H9 (cell line): Measurements from ENCODE around the gene ATG7. TPM values are rescaled to one million over a fixed set of nuclear protein-coding genes. Genes with fewer than 3 reads are reported as not detected.

Experiments
- DNase-seq: peaks from one replicate; pipeline ENCODE4 v3.0.0-alpha.2; 2017
- H2AFZ ChIP-seq: one replicate; pipeline ENCODE4 v1.6.1; 2013; ENCODE audit warnings: mild to moderate bottlenecking, low read length, control low read depth, moderate library complexity
- H2AK5ac ChIP-seq: 2 replicates; pipeline ENCODE4 v1.6.1; 2013; ENCODE audit warnings: low read length, control low read depth, mixed read lengths; ENCODE audit not compliant: insufficient read length
- H2BK120ac ChIP-seq: one replicate; pipeline ENCODE4 v1.6.1; 2013; ENCODE audit warnings: low read depth, mild to moderate bottlenecking, low read length, control low read depth, inconsistent platforms; ENCODE audit not compliant: poor library complexity, severe bottlenecking
- H2BK12ac ChIP-seq: 2 replicates; pipeline ENCODE4 v1.6.1; 2013; ENCODE audit warnings: low read length, control low read depth, mixed read lengths, low read depth; ENCODE audit not compliant: insufficient read length
- H2BK15ac ChIP-seq: 2 replicates; pipeline ENCODE4 v1.6.1; 2013; ENCODE audit warnings: low read depth, low read length, control low read depth
- H2BK20ac ChIP-seq: one replicate; pipeline ENCODE4 v1.6.1; 2013; ENCODE audit warnings: low read depth, mild to moderate bottlenecking, low read length, control low read depth, inconsistent platforms; ENCODE audit not compliant: poor library complexity, severe bottlenecking
- H2BK5ac ChIP-seq: 2 replicates; pipeline ENCODE4 v1.6.1; 2013; ENCODE audit warnings: low read length, control low read depth, mixed read lengths; ENCODE audit not compliant: insufficient read length
- H3K14ac ChIP-seq: 2 replicates; pipeline ENCODE4 v1.6.1; 2013; ENCODE audit warnings: low read length, control low read depth; ENCODE audit not compliant: insufficient read depth
- H3K18ac ChIP-seq: 2 replicates; pipeline ENCODE4 v1.6.1; 2013; ENCODE audit warnings: low read depth, mild to moderate bottlenecking, mixed read lengths, low read length, control low read depth; ENCODE audit not compliant: insufficient read length
- H3K23ac ChIP-seq: 2 replicates; pipeline ENCODE4 v1.6.1; 2013; ENCODE audit warnings: low read length, control low read depth, mixed read lengths, low read depth; ENCODE audit not compliant: insufficient read length
- H3K23me2 ChIP-seq: 2 replicates; pipeline ENCODE4 v1.6.1; 2013; ENCODE audit warnings: low read depth, mild to moderate bottlenecking, mixed read lengths, low read length, control low read depth; ENCODE audit not compliant: insufficient read length, poor library complexity, severe bottlenecking
- H3K27ac ChIP-seq: 2 replicates; pipeline ENCODE4 v1.5.1; 2013; ENCODE audit warnings: low read length, control low read depth, mixed read lengths, low read depth; ENCODE audit not compliant: insufficient read length
- H3K27me3 ChIP-seq: 2 replicates; pipeline ENCODE4 v1.6.1; 2013; ENCODE audit warnings: low read length, control low read depth, inconsistent platforms; ENCODE audit not compliant: insufficient read depth
- H3K4ac ChIP-seq: 2 replicates; pipeline ENCODE4 v1.6.1; 2013; ENCODE audit warnings: low read depth, mild to moderate bottlenecking, control low read depth, inconsistent platforms, low read length, moderate library complexity
- H3K4me1 ChIP-seq: 2 replicates; pipeline ENCODE4 v1.6.1; 2013; ENCODE audit warnings: low read length, control low read depth, inconsistent platforms; ENCODE audit not compliant: insufficient read depth
- H3K4me2 ChIP-seq: 2 replicates; pipeline ENCODE4 v1.6.1; 2013; ENCODE audit warnings: low read length, control low read depth, mixed read lengths; ENCODE audit not compliant: insufficient read length, insufficient read depth
- H3K56ac ChIP-seq: 2 replicates; pipeline ENCODE4 v1.6.1; 2013; ENCODE audit warnings: low read depth, mild to moderate bottlenecking, mixed read lengths, low read length, control low read depth; ENCODE audit not compliant: insufficient read length
- H3K79me1 ChIP-seq: 2 replicates; pipeline ENCODE4 v1.6.1; 2013; ENCODE audit warnings: low read depth, mild to moderate bottlenecking, moderate library complexity, low read length, control low read depth, inconsistent platforms; ENCODE audit not compliant: insufficient read depth, poor library complexity, severe bottlenecking
- H3K79me2 ChIP-seq: 2 replicates; pipeline ENCODE4 v1.6.1; 2013; ENCODE audit warnings: low read length, control low read depth, inconsistent platforms; ENCODE audit not compliant: insufficient read depth
- H3K9ac ChIP-seq: 2 replicates; pipeline ENCODE4 v1.6.1; 2013; ENCODE audit warnings: low read length, control low read depth, mixed read lengths; ENCODE audit not compliant: insufficient read length; ENCODE audit errors: extremely low read depth
- H3K9me3 ChIP-seq: one replicate; pipeline ENCODE4 v1.6.1; 2013; ENCODE audit warnings: low read depth, low read length, inconsistent platforms; ENCODE audit not compliant: control insufficient read depth
- H3T11ph ChIP-seq: one replicate; pipeline ENCODE4 v1.6.1; 2013; ENCODE audit warnings: mild to moderate bottlenecking, low read length, control low read depth, inconsistent platforms
- H4K20me1 ChIP-seq: one replicate; pipeline ENCODE4 v1.6.1; 2013; ENCODE audit not compliant: control insufficient read depth, insufficient read length, insufficient read depth
- H4K5ac ChIP-seq: 2 replicates; pipeline ENCODE4 v1.6.1; 2013; ENCODE audit warnings: low read depth, mild to moderate bottlenecking, mixed read lengths, low read length, control low read depth; ENCODE audit not compliant: insufficient read length
- H4K8ac ChIP-seq: replicated peaks from 2 replicates; pipeline ENCODE4 v1.6.1; 2013; ENCODE audit warnings: low read length, control low read depth, mixed read lengths, low read depth; ENCODE audit not compliant: insufficient read length
- H4K91ac ChIP-seq: 2 replicates; pipeline ENCODE4 v1.6.1; 2013; ENCODE audit warnings: low read depth, mild to moderate bottlenecking, moderate library complexity, mixed read lengths, low read length, control low read depth; ENCODE audit not compliant: insufficient read length
- H3K27ac Mint-ChIP-seq, 3 experiments: 2 replicates in 2 of 3; 3 replicates in 1 of 3; pipeline ENCODE4 v1.8.0; 2020 to 2021; ENCODE audit warnings: mixed read lengths in 3 of 3, mild to moderate bottlenecking in 1 of 3, moderate library complexity in 1 of 3
- H3K27me3 Mint-ChIP-seq: 2 replicates; pipeline ENCODE4 v1.8.0; 2021; ENCODE audit warnings: low read depth, mild to moderate bottlenecking, moderate library complexity, mixed read lengths
- H3K36me3 Mint-ChIP-seq, 3 experiments: 2 replicates in 2 of 3; 3 replicates in 1 of 3; pipeline ENCODE4 v1.8.0; 2020 to 2021; ENCODE audit warnings: low read depth in 3 of 3, mixed read lengths in 3 of 3; ENCODE audit not compliant: insufficient read depth in 1 of 3
- H3K4me1 Mint-ChIP-seq, 2 experiments: 2 replicates each; pipeline ENCODE4 v1.8.0; 2020; ENCODE audit warnings: mixed read lengths in 2 of 2
- H3K4me3 Mint-ChIP-seq, 2 experiments: 2 replicates in 1 of 2; 3 replicates in 1 of 2; pipeline ENCODE4 v1.8.0; 2020 to 2021; ENCODE audit warnings: mild to moderate bottlenecking in 2 of 2, mixed read lengths in 2 of 2, moderate library complexity in 1 of 2
- H3K9me3 Mint-ChIP-seq, 2 experiments: 2 replicates in 1 of 2; 3 replicates in 1 of 2; pipeline ENCODE4 v1.8.0; 2020; ENCODE audit warnings: mild to moderate bottlenecking in 2 of 2, mixed read lengths in 2 of 2, moderate library complexity in 1 of 2
- WGBS: extraction: QIAGEN DNeasy Blood & Tissue Kit; methylation state at CpG from one replicate; pipeline ENCODE4 v1.1.7; 2013; ENCODE audit warnings: missing lambda C conversion rate, low lambda C conversion rate, mixed read lengths; ENCODE audit not compliant: insufficient read length; ENCODE audit errors: extremely low coverage; 5-methylcytosine and 5-hydroxymethylcytosine counted together
- total RNA-seq: library from RNA; stranded (reverse); gene quantifications from 2 replicates; pipeline ENCODE4 v1.2.1, GENCODE V29; 2021
- TF ChIP-seq, protein P1 (sequence below): fragments of 200-600 bp; sonication (generic); conservative IDR thresholded peaks from 3 replicates; pipeline ENCODE4 v1.8.0; 2021; ENCODE audit warnings: antibody characterized with exemption, mild to moderate bottlenecking

The ATG7 gene
- total RNA-seq, 1 experiment from 2014 or later, result 17.9 TPM

DNA sequence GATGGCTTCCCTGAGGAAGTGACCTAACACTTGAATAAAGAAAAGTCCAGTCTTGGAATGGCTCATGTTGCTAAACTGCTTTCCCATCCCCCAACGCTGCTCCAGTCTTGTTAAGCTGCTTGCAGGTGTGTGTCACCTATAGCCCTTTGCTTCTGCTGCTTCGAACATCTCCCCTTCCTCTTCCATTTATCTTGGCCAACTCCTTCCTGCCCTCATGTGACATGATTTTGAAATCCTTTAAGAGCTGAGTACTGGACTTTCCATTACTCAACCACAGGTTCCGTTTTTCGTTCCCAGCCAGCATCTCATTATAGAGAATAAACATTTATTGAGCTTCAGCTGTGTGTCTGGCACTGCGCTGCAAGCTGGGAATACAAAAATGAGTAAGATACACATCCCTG, 1.7 kb downstream of the ATG7 start:
- peaks cover 12 to 14% of the 10 kb centered on the region in 2 experiments for H3K4me1 Mint-ChIP-seq
- Histone ChIP-seq H4K8ac (no peak overlapping the region), H3K79me2 (peaks cover 4% of the 10 kb centered on the region; the same call in 1 of the 2 replicates), H3T11ph (no peak overlapping the region), H2AFZ (no peak overlapping the region), H2AK5ac (no peak overlapping the region), H3K27me3 (no peaks in the 10 kb centered on the region), H3K23ac (no peak overlapping the region), H3K14ac (no peak overlapping the region), H2BK12ac (no peak overlapping the region), H3K23me2 (peaks cover 13% of the 10 kb centered on the region), H3K4me2 (no peak overlapping the region), H3K56ac (no peak overlapping the region), H4K5ac (no peak overlapping the region), H2BK15ac (no peak overlapping the region), H4K91ac (no peak overlapping the region), H3K4ac (no peak overlapping the region), H2BK120ac (no peak overlapping the region), H3K27ac (no peak overlapping the region), H3K9ac (no peak overlapping the region), H3K18ac (no peak overlapping the region), H3K4me1 (0 out of 2 replicates have a peak, but pooled peaks cover 5% of the 10 kb centered on the region), H2BK20ac (no peak overlapping the region), H2BK5ac (no peak overlapping the region), H4K20me1 (no peaks in the 10 kb centered on the region), H3K79me1 (peaks cover 4% of the 10 kb centered on the region), H3K9me3 (no peaks in the 10 kb centered on the region)
- H3K4me3 Mint-ChIP-seq, result peak overlapping the region; percentile 65 to 96; a peak in 4 of 5 replicates
- no peak overlapping the region for H3K27ac Mint-ChIP-seq
- H3K9me3 Mint-ChIP-seq, result peaks cover 0 to 3% of the 10 kb centered on the region in 2 experiments; a peak in 3 of 5 replicates
- no peak for DNase-seq
- peaks cover 3% of the 10 kb centered on the region; the same call in 1 of the 2 replicates for H3K27me3 Mint-ChIP-seq
- TF ChIP-seq, protein P1, sequence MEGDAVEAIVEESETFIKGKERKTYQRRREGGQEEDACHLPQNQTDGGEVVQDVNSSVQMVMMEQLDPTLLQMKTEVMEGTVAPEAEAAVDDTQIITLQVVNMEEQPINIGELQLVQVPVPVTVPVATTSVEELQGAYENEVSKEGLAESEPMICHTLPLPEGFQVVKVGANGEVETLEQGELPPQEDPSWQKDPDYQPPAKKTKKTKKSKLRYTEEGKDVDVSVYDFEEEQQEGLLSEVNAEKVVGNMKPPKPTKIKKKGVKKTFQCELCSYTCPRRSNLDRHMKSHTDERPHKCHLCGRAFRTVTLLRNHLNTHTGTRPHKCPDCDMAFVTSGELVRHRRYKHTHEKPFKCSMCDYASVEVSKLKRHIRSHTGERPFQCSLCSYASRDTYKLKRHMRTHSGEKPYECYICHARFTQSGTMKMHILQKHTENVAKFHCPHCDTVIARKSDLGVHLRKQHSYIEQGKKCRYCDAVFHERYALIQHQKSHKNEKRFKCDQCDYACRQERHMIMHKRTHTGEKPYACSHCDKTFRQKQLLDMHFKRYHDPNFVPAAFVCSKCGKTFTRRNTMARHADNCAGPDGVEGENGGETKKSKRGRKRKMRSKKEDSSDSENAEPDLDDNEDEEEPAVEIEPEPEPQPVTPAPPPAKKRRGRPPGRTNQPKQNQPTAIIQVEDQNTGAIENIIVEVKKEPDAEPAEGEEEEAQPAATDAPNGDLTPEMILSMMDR, result no peak
- no CpG with 5 or more reads among the region's 5 CpGs for WGBS
- peaks cover 0 to 3% (median 0%) of the 10 kb centered on the region in 3 experiments; a peak in 2 of 7 replicates for H3K36me3 Mint-ChIP-seq
